H9 (cell line): ENCODE measurements around the gene AGPAT2. TPM values are rescaled to one million over a fixed set of nuclear protein-coding genes. Genes with fewer than 3 reads are reported as not detected.

Experiments
- DNase-seq: peaks from one replicate; pipeline ENCODE4 v3.0.0-alpha.2; 2017
- H2AFZ ChIP-seq: one replicate; pipeline ENCODE4 v1.6.1; 2013; ENCODE audit warnings: mild to moderate bottlenecking, low read length, control low read depth, moderate library complexity
- H2AK5ac ChIP-seq: 2 replicates; pipeline ENCODE4 v1.6.1; 2013; ENCODE audit warnings: low read length, control low read depth, mixed read lengths; ENCODE audit not compliant: insufficient read length
- H2BK120ac ChIP-seq: one replicate; pipeline ENCODE4 v1.6.1; 2013; ENCODE audit warnings: low read depth, mild to moderate bottlenecking, low read length, control low read depth, inconsistent platforms; ENCODE audit not compliant: poor library complexity, severe bottlenecking
- H2BK12ac ChIP-seq: 2 replicates; pipeline ENCODE4 v1.6.1; 2013; ENCODE audit warnings: low read length, control low read depth, mixed read lengths, low read depth; ENCODE audit not compliant: insufficient read length
- H2BK15ac ChIP-seq: 2 replicates; pipeline ENCODE4 v1.6.1; 2013; ENCODE audit warnings: low read depth, low read length, control low read depth
- H2BK20ac ChIP-seq: one replicate; pipeline ENCODE4 v1.6.1; 2013; ENCODE audit warnings: low read depth, mild to moderate bottlenecking, low read length, control low read depth, inconsistent platforms; ENCODE audit not compliant: poor library complexity, severe bottlenecking
- H2BK5ac ChIP-seq: 2 replicates; pipeline ENCODE4 v1.6.1; 2013; ENCODE audit warnings: low read length, control low read depth, mixed read lengths; ENCODE audit not compliant: insufficient read length
- H3K14ac ChIP-seq: 2 replicates; pipeline ENCODE4 v1.6.1; 2013; ENCODE audit warnings: low read length, control low read depth; ENCODE audit not compliant: insufficient read depth
- H3K18ac ChIP-seq: 2 replicates; pipeline ENCODE4 v1.6.1; 2013; ENCODE audit warnings: low read depth, mild to moderate bottlenecking, mixed read lengths, low read length, control low read depth; ENCODE audit not compliant: insufficient read length
- H3K23ac ChIP-seq: 2 replicates; pipeline ENCODE4 v1.6.1; 2013; ENCODE audit warnings: low read length, control low read depth, mixed read lengths, low read depth; ENCODE audit not compliant: insufficient read length
- H3K23me2 ChIP-seq: 2 replicates; pipeline ENCODE4 v1.6.1; 2013; ENCODE audit warnings: low read depth, mild to moderate bottlenecking, mixed read lengths, low read length, control low read depth; ENCODE audit not compliant: insufficient read length, poor library complexity, severe bottlenecking
- H3K27ac ChIP-seq: 2 replicates; pipeline ENCODE4 v1.5.1; 2013; ENCODE audit warnings: low read length, control low read depth, mixed read lengths, low read depth; ENCODE audit not compliant: insufficient read length
- H3K27me3 ChIP-seq: 2 replicates; pipeline ENCODE4 v1.6.1; 2013; ENCODE audit warnings: low read length, control low read depth, inconsistent platforms; ENCODE audit not compliant: insufficient read depth
- H3K4ac ChIP-seq: 2 replicates; pipeline ENCODE4 v1.6.1; 2013; ENCODE audit warnings: low read depth, mild to moderate bottlenecking, control low read depth, inconsistent platforms, low read length, moderate library complexity
- H3K4me1 ChIP-seq: 2 replicates; pipeline ENCODE4 v1.6.1; 2013; ENCODE audit warnings: low read length, control low read depth, inconsistent platforms; ENCODE audit not compliant: insufficient read depth
- H3K4me2 ChIP-seq: 2 replicates; pipeline ENCODE4 v1.6.1; 2013; ENCODE audit warnings: low read length, control low read depth, mixed read lengths; ENCODE audit not compliant: insufficient read length, insufficient read depth
- H3K56ac ChIP-seq: 2 replicates; pipeline ENCODE4 v1.6.1; 2013; ENCODE audit warnings: low read depth, mild to moderate bottlenecking, mixed read lengths, low read length, control low read depth; ENCODE audit not compliant: insufficient read length
- H3K79me1 ChIP-seq: 2 replicates; pipeline ENCODE4 v1.6.1; 2013; ENCODE audit warnings: low read depth, mild to moderate bottlenecking, moderate library complexity, low read length, control low read depth, inconsistent platforms; ENCODE audit not compliant: insufficient read depth, poor library complexity, severe bottlenecking
- H3K79me2 ChIP-seq: 2 replicates; pipeline ENCODE4 v1.6.1; 2013; ENCODE audit warnings: low read length, control low read depth, inconsistent platforms; ENCODE audit not compliant: insufficient read depth
- H3K9ac ChIP-seq: 2 replicates; pipeline ENCODE4 v1.6.1; 2013; ENCODE audit warnings: low read length, control low read depth, mixed read lengths; ENCODE audit not compliant: insufficient read length; ENCODE audit errors: extremely low read depth
- H3K9me3 ChIP-seq: one replicate; pipeline ENCODE4 v1.6.1; 2013; ENCODE audit warnings: low read depth, low read length, inconsistent platforms; ENCODE audit not compliant: control insufficient read depth
- H3T11ph ChIP-seq: one replicate; pipeline ENCODE4 v1.6.1; 2013; ENCODE audit warnings: mild to moderate bottlenecking, low read length, control low read depth, inconsistent platforms
- H4K20me1 ChIP-seq: one replicate; pipeline ENCODE4 v1.6.1; 2013; ENCODE audit not compliant: control insufficient read depth, insufficient read length, insufficient read depth
- H4K5ac ChIP-seq: 2 replicates; pipeline ENCODE4 v1.6.1; 2013; ENCODE audit warnings: low read depth, mild to moderate bottlenecking, mixed read lengths, low read length, control low read depth; ENCODE audit not compliant: insufficient read length
- H4K8ac ChIP-seq: replicated peaks from 2 replicates; pipeline ENCODE4 v1.6.1; 2013; ENCODE audit warnings: low read length, control low read depth, mixed read lengths, low read depth; ENCODE audit not compliant: insufficient read length
- H4K91ac ChIP-seq: 2 replicates; pipeline ENCODE4 v1.6.1; 2013; ENCODE audit warnings: low read depth, mild to moderate bottlenecking, moderate library complexity, mixed read lengths, low read length, control low read depth; ENCODE audit not compliant: insufficient read length
- H3K27ac Mint-ChIP-seq, 3 experiments: 2 replicates in 2 of 3; 3 replicates in 1 of 3; pipeline ENCODE4 v1.8.0; 2020 to 2021; ENCODE audit warnings: mixed read lengths in 3 of 3, mild to moderate bottlenecking in 1 of 3, moderate library complexity in 1 of 3
- H3K27me3 Mint-ChIP-seq: 2 replicates; pipeline ENCODE4 v1.8.0; 2021; ENCODE audit warnings: low read depth, mild to moderate bottlenecking, moderate library complexity, mixed read lengths
- H3K36me3 Mint-ChIP-seq, 3 experiments: 2 replicates in 2 of 3; 3 replicates in 1 of 3; pipeline ENCODE4 v1.8.0; 2020 to 2021; ENCODE audit warnings: low read depth in 3 of 3, mixed read lengths in 3 of 3; ENCODE audit not compliant: insufficient read depth in 1 of 3
- H3K4me1 Mint-ChIP-seq, 2 experiments: 2 replicates each; pipeline ENCODE4 v1.8.0; 2020; ENCODE audit warnings: mixed read lengths in 2 of 2
- H3K4me3 Mint-ChIP-seq, 2 experiments: 2 replicates in 1 of 2; 3 replicates in 1 of 2; pipeline ENCODE4 v1.8.0; 2020 to 2021; ENCODE audit warnings: mild to moderate bottlenecking in 2 of 2, mixed read lengths in 2 of 2, moderate library complexity in 1 of 2
- H3K9me3 Mint-ChIP-seq, 2 experiments: 2 replicates in 1 of 2; 3 replicates in 1 of 2; pipeline ENCODE4 v1.8.0; 2020; ENCODE audit warnings: mild to moderate bottlenecking in 2 of 2, mixed read lengths in 2 of 2, moderate library complexity in 1 of 2
- WGBS: extraction: QIAGEN DNeasy Blood & Tissue Kit; methylation state at CpG from one replicate; pipeline ENCODE4 v1.1.7; 2013; ENCODE audit warnings: missing lambda C conversion rate, low lambda C conversion rate, mixed read lengths; ENCODE audit not compliant: insufficient read length; ENCODE audit errors: extremely low coverage; 5-methylcytosine and 5-hydroxymethylcytosine counted together
- total RNA-seq: library from RNA; stranded (reverse); gene quantifications from 2 replicates; pipeline ENCODE4 v1.2.1, GENCODE V29; 2021
- TF ChIP-seq, protein P1 (sequence below): fragments of 200-600 bp; sonication (generic); conservative IDR thresholded peaks from 3 replicates; pipeline ENCODE4 v1.8.0; 2021; ENCODE audit warnings: antibody characterized with exemption, mild to moderate bottlenecking

AGPAT2 gene
- total RNA-seq, 1 experiment from 2014 or later, result 29.7 TPM

DNA sequence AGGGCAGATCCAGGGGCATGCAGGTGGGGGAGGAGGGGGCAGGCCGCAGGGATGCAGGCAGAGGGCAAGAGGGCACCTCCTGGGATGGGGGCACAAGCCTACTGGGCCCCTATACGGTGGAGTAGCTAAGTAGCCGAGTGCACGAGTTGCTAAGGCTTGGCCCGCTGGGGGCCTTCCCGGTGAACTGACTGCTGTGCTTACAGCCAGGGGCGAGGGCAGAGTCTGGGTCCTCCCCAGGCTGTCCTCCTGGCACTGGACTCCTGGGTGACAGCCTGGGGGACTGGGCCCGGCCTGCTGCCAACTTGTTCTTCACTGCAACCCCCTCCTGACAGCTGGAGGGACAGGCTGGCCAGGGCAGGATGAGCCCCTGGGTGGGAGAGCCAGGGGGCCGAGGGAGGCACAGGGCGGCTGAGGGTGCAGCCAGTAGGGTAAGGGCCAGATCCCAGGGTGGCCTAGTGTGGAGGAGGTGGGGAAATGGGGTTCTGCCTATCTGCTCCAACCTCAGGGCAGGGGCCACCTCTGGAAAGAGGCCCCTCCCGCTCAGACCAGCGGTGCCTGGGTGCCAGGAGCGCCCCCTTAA is 26.2 kb downstream of the AGPAT2 start:
- H3K56ac ChIP-seq, result no peak overlapping the region
- no peaks in the 10 kb centered on the region for H3K9me3 Mint-ChIP-seq
- H2AFZ ChIP-seq, result no peak overlapping the region
- no peak overlapping the region; the same call in 1 of the 2 replicates for H3K4ac ChIP-seq
- no peak overlapping the region for H2BK15ac ChIP-seq
- H3K36me3 Mint-ChIP-seq, result no peaks in the 10 kb centered on the region
- no peaks in the 10 kb centered on the region for H3K27me3 ChIP-seq
- H3K27me3 Mint-ChIP-seq, result peaks cover 6% of the 10 kb centered on the region; the same call in 1 of the 2 replicates
- H4K91ac ChIP-seq, result no peak overlapping the region
- H3K14ac ChIP-seq, result no peak overlapping the region; the same call in 1 of the 2 replicates
- H3K9ac ChIP-seq, result no peak overlapping the region
- H3K9me3 ChIP-seq, result no peaks in the 10 kb centered on the region
- H2BK20ac ChIP-seq, result no peak overlapping the region
- no peak overlapping the region for H3K18ac ChIP-seq
- H4K5ac ChIP-seq, result no peak overlapping the region
- H4K8ac ChIP-seq, result no peak overlapping the region
- H4K20me1 ChIP-seq, result no peaks in the 10 kb centered on the region
- DNase-seq, result no peak
- no peak overlapping the region for H2BK120ac ChIP-seq
- H3K27ac Mint-ChIP-seq, result no peak overlapping the region
- no peaks in the 10 kb centered on the region for H3K79me2 ChIP-seq
- no peak overlapping the region for H3T11ph ChIP-seq
- TF ChIP-seq, protein P1, sequence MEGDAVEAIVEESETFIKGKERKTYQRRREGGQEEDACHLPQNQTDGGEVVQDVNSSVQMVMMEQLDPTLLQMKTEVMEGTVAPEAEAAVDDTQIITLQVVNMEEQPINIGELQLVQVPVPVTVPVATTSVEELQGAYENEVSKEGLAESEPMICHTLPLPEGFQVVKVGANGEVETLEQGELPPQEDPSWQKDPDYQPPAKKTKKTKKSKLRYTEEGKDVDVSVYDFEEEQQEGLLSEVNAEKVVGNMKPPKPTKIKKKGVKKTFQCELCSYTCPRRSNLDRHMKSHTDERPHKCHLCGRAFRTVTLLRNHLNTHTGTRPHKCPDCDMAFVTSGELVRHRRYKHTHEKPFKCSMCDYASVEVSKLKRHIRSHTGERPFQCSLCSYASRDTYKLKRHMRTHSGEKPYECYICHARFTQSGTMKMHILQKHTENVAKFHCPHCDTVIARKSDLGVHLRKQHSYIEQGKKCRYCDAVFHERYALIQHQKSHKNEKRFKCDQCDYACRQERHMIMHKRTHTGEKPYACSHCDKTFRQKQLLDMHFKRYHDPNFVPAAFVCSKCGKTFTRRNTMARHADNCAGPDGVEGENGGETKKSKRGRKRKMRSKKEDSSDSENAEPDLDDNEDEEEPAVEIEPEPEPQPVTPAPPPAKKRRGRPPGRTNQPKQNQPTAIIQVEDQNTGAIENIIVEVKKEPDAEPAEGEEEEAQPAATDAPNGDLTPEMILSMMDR, result no peak
- H3K79me1 ChIP-seq, result no peaks in the 10 kb centered on the region
- no peak overlapping the region for H3K4me3 Mint-ChIP-seq
- no peak overlapping the region for H2BK12ac ChIP-seq
- H2AK5ac ChIP-seq, result no peak overlapping the region
- WGBS, result no CpG with 5 or more reads among the region's 13 CpGs
- H3K23me2 ChIP-seq, result no peaks in the 10 kb centered on the region
- no peak overlapping the region for H3K23ac ChIP-seq
- peaks cover 0 to 2% of the 10 kb centered on the region in 2 experiments; a peak in 1 of 4 replicates for H3K4me1 Mint-ChIP-seq
- H3K27ac ChIP-seq, result no peak overlapping the region
- no peaks in the 10 kb centered on the region for H3K4me1 ChIP-seq
- no peak overlapping the region for H3K4me2 ChIP-seq
- no peak overlapping the region for H2BK5ac ChIP-seq
